GM12875 (cell line): ENCODE results near the gene C16orf95.

ENCODE experiments used
- H3K4me3 ChIP-seq: one replicate; pipeline ENCODE4 v1.5.1; 2011; ENCODE audit warnings: low read depth, low read length, control low read depth
- CTCF ChIP-seq: IDR thresholded peaks from 2 replicates; pipeline ENCODE4 v1.5.1; 2011; ENCODE audit warnings: low read depth, mild to moderate bottlenecking, control low read depth, inconsistent platforms, low read length, moderate library complexity, borderline replicate concordance; ENCODE audit not compliant: insufficient read depth

Gene C16orf95

GRCh38 chr16:87303431-87303930, 13.7 kb downstream of the C16orf95 start:
- TF ChIP-seq CTCF: no peak
- no peak overlapping the region for H3K4me3 ChIP-seq

GRCh38 chr16:87298857-87299465, 18.2 kb downstream of the C16orf95 start:
- no peak overlapping the region for H3K4me3 ChIP-seq
- no peak for TF ChIP-seq CTCF

GRCh38 chr16:87297918-87298631, 19.1 kb downstream of the C16orf95 start:
- H3K4me3 ChIP-seq: no peak overlapping the region
- TF ChIP-seq CTCF: peak; percentile 63

GRCh38 chr16:87297407-87297806, 19.8 kb downstream of the C16orf95 start:
- no peak for TF ChIP-seq CTCF
- no peak overlapping the region for H3K4me3 ChIP-seq

- H3K4me3 ChIP-seq: no peak overlapping the region
- no peak for TF ChIP-seq CTCF
These were observed 21.3 kb downstream of the C16orf95 start for GRCh38 chr16:87295661-87296531.

- no peak for TF ChIP-seq CTCF
These were observed 21.9 kb downstream of the C16orf95 start for GRCh38 chr16:87295259-87295658.

GRCh38 chr16:87293990-87294389, 23.2 kb downstream of the C16orf95 start:
- H3K4me3 ChIP-seq: no peak overlapping the region
- no peak for TF ChIP-seq CTCF

More at GRCh38 chr16:87295259-87295658, 21.9 kb downstream of the C16orf95 start:
- no peak overlapping the region for H3K4me3 ChIP-seq
